Upper lobe of left lung (tissue), 4 donors: ENCODE data around the gene ALKBH5.
A peak's percentile ranks its signal among the peaks of the same experiment; 100 is the strongest.

ENCODE experiments used
- POLR2A ChIP-seq, 4 donors: fragments of 450-650 bp; IDR thresholded peaks; one replicate each; pipeline ENCODE4 v1.5.1; 2016 to 2017; ENCODE audit warnings: antibody characterized with exemption in 4 of 4, mild to moderate bottlenecking in 2 of 4
- POLR2AphosphoS5 ChIP-seq, 2 donors: sonication (generic); formaldehyde crosslinking; IDR thresholded peaks; one replicate each; pipeline ENCODE4 v1.5.1; 2017; ENCODE audit warnings: antibody characterized with exemption in 2 of 2
- TF ChIP-seq, protein P1 (sequence below), 6 experiments: fragments of 450-650 bp in 4 of 6; fragments of 200-600 bp in 2 of 6; sonication (generic) in 2 of 6; IDR thresholded peaks; one replicate each; pipeline ENCODE4 v1.5.1; 2016 to 2019; ENCODE audit warnings: antibody characterized with exemption in 6 of 6

DNA sequence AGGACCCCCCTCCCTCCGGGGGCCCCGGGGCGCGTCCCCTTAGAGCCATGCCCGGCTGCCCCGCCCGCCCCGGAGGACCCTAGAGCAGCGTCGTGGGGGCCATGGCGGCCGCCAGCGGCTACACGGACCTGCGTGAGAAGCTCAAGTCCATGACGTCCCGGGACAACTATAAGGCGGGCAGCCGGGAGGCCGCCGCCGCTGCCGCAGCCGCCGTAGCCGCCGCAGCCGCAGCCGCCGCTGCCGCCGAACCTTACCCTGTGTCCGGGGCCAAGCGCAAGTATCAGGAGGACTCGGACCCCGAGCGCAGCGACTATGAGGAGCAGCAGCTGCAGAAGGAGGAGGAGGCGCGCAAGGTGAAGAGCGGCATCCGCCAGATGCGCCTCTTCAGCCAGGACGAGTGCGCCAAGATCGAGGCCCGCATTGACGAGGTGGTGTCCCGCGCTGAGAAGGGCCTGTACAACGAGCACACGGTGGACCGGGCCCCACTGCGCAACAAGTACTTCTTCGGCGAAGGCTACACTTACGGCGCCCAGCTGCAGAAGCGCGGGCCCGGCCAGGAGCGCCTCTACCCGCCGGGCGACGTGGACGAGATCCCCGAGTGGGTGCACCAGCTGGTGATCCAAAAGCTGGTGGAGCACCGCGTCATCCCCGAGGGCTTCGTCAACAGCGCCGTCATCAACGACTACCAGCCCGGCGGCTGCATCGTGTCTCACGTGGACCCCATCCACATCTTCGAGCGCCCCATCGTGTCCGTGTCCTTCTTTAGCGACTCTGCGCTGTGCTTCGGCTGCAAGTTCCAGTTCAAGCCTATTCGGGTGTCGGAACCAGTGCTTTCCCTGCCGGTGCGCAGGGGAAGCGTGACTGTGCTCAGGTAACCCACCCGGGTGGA lies 759 bp downstream of the ALKBH5 start:
- TF ChIP-seq POLR2A (IDR thresholded peaks at IDR 0.05): peak in 2 of 4 donors; percentile 24 to 54
- TF ChIP-seq, protein P1, sequence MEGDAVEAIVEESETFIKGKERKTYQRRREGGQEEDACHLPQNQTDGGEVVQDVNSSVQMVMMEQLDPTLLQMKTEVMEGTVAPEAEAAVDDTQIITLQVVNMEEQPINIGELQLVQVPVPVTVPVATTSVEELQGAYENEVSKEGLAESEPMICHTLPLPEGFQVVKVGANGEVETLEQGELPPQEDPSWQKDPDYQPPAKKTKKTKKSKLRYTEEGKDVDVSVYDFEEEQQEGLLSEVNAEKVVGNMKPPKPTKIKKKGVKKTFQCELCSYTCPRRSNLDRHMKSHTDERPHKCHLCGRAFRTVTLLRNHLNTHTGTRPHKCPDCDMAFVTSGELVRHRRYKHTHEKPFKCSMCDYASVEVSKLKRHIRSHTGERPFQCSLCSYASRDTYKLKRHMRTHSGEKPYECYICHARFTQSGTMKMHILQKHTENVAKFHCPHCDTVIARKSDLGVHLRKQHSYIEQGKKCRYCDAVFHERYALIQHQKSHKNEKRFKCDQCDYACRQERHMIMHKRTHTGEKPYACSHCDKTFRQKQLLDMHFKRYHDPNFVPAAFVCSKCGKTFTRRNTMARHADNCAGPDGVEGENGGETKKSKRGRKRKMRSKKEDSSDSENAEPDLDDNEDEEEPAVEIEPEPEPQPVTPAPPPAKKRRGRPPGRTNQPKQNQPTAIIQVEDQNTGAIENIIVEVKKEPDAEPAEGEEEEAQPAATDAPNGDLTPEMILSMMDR (IDR thresholded peaks at IDR 0.05): no peak
- TF ChIP-seq POLR2AphosphoS5 (IDR thresholded peaks at IDR 0.05): peak in 1 of 2 donors; percentile 41
